Islet precursor cell (in vitro differentiated cells): ENCODE results near the gene NCS1.
"Not testable (repeated sequence)": the region's sequence is repeated elsewhere in the genome, so short reads cannot be mapped to it uniquely, and the experiment has no call there.

Experiments used
- DNase-seq: peaks from one replicate; pipeline ENCODE4 v3.0.0-alpha.2; 2018

NCS1 gene

DNA sequence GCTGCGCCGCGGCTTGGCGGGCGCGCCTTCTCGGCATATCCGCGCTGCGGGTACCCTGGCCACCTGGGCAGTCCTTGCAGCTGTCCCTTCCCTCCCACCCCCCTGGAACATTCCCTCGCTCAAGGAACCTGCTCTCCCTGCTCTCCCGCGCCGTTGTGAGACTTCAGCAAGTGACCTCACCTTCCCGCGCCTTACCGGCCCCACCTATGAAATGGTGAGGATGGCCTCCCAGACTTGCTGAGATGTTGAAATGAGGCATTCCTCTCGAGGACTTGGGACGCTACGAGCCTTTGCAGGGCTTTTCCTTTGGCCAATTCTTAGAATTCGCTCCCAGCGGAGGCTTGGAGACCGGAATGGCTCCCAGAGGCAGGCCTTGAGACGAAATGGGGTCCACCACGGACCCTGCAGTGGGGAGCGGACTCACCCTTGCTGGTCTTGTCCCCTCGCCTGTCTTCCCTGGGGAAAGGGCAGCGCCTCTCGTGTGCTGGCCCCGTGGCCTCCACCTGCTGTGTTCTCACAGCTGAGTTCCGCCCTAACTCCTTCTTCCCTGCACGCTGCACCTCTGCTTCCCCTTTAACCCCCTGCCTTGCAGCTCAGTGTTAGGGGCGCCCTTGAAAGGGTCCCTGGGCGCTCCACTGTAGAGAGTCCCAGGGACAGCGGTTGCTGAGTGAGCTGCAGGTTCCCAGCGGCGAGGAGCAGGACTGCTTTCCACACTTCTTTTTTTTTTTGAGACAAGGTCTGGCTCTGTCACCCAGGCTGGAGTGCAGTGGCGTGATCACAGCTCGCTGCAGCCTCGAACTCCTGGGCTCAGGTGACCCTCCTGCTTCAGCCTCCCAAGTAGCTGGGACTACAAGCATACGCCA is 94.3 kb downstream of the NCS1 start:
- DNase-seq = peak; percentile 74

DNA sequence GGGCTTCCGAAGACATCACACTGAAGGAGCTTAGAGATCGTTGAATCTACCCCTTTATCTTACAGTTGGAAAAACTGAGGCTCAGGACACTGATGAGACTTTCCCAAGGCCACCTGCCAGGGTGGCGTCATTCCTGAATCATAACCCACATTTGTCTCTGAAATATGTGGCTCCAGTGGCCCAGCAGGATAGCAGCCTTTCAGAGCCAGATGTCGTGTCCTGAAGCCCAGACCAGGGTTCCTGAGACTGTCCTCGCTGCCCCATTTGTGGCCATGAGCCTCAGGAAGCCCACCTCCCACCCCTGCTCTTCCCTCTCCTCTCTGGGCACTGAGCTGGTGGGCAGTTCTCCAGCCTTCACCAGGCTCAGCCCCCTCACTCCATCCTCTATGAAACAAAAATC is 95.7 kb downstream of the NCS1 start:
- DNase-seq = no peak

DNA sequence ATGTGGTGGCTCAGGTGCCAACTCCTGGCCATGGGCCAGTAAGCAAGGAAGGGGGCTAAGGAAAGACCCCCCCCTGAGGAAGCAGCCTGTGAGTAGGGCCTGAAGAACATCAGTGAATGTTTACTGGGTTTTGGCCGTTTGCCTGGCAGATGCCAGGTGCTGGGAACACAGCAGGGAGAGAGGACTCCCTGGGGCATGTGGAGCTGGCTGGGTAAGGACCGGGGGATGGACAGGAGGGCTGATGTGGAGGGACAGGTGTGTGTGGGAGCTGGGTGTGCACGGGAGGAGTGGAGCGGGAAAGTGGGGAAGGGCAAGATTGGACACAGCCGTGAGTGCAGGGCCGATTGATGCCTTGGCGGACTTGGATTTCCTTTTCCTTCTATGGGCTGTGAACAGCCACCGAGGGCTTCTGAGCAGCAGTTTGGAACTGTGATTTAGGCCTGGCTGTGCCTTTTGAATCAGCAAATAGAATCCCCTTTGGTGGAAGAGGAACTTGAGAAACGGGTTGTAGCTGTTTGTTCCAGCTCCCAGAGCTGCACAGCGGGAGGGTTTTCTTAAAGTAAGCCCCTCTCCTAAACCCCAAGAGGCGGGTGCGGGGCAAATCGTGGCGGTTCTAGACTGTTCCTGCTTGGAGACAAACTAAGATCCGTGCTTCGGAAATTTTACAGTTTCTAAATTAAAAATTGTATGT is 96.5 kb downstream of the NCS1 start:
- DNase-seq = no peak

DNA sequence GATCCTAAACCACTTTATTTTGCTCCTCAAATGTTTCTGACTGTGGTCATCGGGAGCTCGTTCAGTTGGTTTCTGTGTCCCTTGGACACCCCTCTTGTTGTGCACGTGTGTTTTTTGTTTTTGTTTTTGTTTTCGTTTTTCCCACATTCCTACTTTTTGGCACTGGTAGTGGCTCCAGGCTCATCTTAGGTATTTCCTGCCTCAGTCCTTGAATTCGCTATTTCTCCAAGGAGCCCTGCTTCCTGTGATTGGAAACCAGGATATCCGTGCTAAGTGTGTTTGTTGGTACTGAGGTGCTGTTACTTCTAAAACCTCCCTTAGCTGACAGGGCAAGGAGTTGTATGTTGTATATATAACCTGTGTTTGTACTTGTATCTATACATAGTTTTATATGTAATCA is 99.3 kb downstream of the NCS1 start:
- no peak for DNase-seq

DNA sequence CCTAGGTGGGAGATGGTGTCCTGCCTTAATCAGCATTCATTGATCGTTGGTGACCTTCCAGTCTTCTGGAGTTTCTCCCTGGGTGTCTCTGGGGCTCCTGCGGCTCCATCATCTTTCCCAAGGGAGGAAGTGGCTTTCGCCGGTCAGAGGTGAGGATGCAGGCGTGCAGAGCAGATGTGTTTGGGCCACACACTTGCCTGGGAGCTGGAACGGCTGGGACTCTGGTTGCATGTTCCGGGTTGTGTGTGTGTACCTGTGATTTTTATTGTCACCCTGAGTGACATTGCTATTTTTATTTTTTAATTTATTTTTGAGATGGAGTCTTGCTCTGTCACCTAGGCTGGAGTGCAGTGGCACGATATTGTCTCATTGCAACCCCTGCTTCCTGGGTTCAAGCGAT is 103.0 kb downstream of the NCS1 start:
- DNase-seq = no peak

DNA sequence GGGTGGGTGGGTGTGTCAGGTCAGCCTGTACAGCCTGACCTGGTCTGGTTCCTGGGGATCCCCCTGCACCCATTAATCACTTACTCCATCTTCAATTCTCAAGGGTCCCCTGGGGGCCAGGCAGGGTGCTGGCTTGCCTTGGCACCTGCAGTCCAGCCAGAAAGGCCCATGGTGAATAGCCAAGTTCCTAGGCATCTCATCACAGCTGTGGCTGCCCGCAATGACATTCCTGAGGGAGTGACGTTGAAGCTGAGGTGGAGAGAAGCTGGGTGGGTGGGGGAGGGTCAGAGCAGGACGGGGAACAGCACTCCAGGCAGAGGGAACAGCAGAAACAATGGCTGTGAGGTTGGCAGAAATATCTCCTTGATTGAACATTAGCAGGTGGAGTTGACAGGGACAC is 103.9 kb downstream of the NCS1 start:
- DNase-seq = no peak

DNA sequence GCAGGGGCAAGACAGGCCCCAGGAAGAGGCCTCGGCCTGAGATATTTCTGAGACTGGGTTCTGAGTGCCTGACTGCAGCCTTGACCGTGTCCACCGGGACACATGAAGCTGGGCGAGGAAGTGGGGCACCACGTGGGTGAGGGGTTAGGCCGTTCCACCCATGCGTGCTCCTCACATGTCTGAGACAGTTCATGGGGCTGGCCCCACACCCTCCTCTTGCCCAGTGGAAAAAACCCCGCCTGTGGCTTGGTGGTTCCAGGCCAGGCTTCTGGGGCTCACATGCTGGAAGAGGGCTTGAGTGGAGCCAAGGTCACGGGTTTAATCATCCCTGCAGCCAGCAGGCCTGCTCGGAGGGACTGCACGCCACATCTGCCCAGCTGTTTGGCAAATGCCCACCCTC is 104.8 kb downstream of the NCS1 start:
- DNase-seq = no peak

DNA sequence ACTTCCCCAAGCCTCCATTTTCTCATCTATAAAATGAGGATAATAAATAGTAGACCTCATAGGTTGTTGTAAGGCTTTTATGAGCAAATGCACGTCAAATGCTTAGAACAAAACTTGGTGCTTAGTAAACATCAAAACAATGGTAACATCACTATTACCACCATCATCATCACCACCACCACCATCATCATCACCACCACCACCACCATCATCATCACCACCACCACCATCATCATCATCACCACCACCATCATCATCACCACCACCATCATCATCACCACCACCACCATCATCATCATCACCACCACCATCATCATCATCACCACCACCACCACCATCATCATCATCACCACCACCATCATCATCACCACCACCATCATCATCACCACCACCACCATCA is 105.3 kb downstream of the NCS1 start:
- not testable (repeated sequence) for DNase-seq

DNA sequence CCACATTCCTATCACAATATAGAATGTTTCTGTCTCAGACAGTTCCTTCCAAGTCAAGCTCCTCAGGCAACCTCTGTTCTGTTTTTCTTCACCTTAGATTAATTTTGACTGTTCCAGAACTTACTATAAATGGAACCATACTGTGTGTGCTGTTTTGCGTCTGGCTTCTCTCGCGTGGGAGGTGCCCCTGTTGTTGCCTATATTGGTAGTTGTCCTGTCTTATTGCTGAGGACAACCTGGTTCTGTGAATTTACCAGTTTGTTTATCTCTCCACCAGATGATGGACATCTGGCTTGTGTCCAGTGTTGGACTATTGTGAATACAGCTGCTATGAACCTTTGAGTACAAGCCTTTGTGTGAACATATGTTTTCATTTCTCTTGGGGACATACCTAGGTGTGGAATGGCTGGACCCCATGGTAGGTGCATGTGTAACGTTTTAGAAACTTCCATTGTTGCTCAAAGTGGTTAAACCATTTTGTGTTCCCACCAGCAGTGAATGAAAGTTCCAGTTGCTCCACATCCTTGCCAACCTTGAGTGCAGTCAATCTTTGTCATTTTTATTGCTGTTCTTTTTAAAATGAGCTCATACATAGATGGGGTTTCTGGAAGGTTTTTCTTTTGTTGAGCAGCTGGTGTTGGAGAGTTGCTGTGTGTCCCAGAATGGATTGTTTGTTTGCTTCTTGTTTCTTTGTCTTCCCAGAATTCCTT is 111.5 kb downstream of the NCS1 start:
- DNase-seq = no peak

DNA sequence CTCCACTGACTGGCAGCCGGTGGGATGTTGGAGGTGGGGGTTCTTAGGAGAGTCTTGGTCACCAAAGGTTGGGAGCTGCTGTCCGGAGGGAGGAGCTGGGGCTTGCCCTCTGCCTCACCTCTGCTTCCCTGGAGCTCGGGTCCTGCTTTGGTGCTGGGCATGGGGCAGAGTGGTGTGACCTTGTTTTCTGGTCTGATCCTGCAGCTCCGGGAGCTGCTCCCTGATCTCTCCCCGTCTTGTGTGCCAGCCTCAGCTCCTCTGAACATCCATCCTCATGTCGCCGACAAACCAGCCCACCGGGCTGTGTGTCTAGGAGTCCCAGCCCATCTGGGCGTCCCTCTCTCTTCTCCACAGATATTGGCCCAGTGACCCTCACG is 112.0 kb downstream of the NCS1 start:
- DNase-seq = no peak

DNA sequence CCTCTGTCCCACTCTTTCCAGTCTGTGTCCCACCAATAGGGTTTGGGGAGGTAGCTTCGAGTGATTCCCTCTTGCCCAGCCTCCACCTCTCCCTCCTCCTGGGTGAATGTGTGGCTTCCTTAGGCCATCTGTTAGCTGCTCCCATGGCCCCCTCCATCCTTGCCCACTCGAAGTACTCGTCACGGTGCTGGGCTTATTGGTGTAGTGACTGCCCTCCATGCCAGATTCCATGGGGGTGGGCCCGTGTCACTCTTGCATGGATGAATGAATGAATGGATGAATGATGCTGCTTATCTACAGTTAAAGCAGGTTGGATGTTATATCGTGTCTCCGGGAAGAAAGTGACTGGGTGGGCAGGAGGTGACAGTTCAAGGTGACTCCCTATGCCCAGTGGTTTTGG is 112.5 kb downstream of the NCS1 start:
- DNase-seq = peak; percentile 36

DNA sequence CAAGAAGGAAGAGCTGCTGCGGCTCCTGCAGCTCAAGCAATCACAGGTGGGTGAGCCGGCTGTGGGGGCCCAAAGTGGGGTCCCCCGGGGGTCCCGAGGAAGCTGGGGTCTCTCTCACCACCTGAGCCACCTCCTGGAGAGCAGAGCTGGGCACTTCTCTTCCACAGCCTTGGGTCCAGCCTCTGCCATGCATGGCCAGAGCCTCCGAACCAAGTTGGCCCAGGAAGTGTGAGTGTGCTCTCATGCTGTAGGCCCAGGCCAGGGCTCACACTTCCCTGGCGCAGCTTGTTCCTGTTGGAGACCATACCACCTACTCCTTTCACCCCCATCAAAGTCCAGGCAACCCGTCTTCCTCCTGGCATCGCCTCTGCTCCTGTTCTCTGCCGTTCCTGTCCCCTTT is 113.1 kb downstream of the NCS1 start:
- DNase-seq = no peak

DNA sequence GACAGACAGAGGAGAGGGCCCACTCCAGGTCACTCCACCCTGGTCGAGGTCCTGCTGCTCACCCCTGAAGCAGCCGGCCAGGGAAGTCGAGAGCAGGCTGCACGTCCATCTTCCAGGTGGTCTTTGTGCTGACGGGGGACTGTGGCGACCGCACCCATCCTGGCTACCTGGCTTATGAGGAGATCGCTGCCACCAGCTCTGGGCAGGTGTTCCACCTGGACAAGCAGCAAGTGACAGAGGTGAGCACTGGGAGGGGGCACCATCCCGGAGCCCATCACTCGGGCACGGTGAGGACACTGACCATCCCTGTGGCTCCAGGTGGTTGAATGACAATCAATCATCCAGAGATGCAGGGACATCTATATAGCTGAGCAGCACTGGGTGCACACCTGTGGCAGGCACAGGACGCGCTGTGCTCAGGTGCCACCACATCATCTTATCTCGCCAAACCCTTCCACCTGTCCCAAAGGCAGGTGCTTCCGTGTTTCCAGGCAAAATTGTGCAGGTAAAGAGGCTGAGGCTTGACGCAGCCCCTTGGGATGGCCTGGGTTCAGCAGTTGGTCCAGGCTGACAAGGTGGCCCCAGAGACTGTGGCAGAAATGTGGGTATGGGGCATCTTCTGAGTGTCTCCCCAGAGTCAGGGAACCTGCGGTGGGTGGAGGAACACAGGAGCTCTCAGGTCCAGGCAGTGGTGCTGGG is 114.0 kb downstream of the NCS1 start:
- DNase-seq = peak; percentile 52
